Smooth muscle cell (in vitro differentiated cells): Measurements from ENCODE around the gene CPA2. TPM values are rescaled to one million over a fixed set of nuclear protein-coding genes. Genes with fewer than 3 reads are reported as not detected.

Source experiments
- DNase-seq: peaks from one replicate; lab custom pipeline; 2025; ENCODE audit not compliant: unreplicated experiment; lab: John Stamatoyannopoulos, UW
- H2AFZ ChIP-seq: fragments of 200-600 bp; sonication (generic); 2 replicates; pipeline ENCODE4 v1.6.0; 2016; ENCODE audit warnings: antibody characterized with exemption, low read depth, mild to moderate bottlenecking
- H3F3A ChIP-seq: fragments of 200-600 bp; sonication (generic); 2 replicates; pipeline ENCODE4 v1.6.0; 2017; ENCODE audit warnings: antibody characterized with exemption, low read depth
- H3K27ac ChIP-seq: fragments of 200-600 bp; sonication (generic); 2 replicates; pipeline ENCODE4 v1.5.1; 2016; ENCODE audit warnings: low read depth, mild to moderate bottlenecking
- H3K27me3 ChIP-seq: fragments of 200-600 bp; sonication (generic); 2 replicates; pipeline ENCODE4 v1.6.1; 2016; ENCODE audit warnings: low read depth, mild to moderate bottlenecking
- H3K36me3 ChIP-seq: fragments of 200-600 bp; sonication (generic); 2 replicates; pipeline ENCODE4 v1.5.1; 2016; ENCODE audit warnings: low read depth
- H3K4me1 ChIP-seq: fragments of 200-600 bp; sonication (generic); 2 replicates; pipeline ENCODE4 v1.5.1; 2016; ENCODE audit warnings: low read depth
- H3K4me2 ChIP-seq: fragments of 200-600 bp; sonication (generic); 2 replicates; pipeline ENCODE4 v1.6.0; 2016; ENCODE audit warnings: mild to moderate bottlenecking
- H3K4me3 ChIP-seq: fragments of 200-600 bp; sonication (generic); 2 replicates; pipeline ENCODE4 v1.5.1; 2016; ENCODE audit warnings: mild to moderate bottlenecking
- H3K79me2 ChIP-seq: fragments of 200-600 bp; sonication (generic); 2 replicates; pipeline ENCODE4 v1.6.0; 2016; ENCODE audit warnings: low read depth, mild to moderate bottlenecking
- H3K9ac ChIP-seq: fragments of 200-600 bp; sonication (generic); 2 replicates; pipeline ENCODE4 v1.6.0; 2016; ENCODE audit warnings: low read depth
- H3K9me3 ChIP-seq: fragments of 200-600 bp; sonication (generic); replicated peaks from 2 replicates; pipeline ENCODE4 v1.5.1; 2016; ENCODE audit warnings: low read depth
- H4K20me1 ChIP-seq: fragments of 200-600 bp; sonication (generic); 2 replicates; pipeline ENCODE4 v1.6.0; 2016; ENCODE audit warnings: low read depth
- CTCF ChIP-seq: fragments of 200-600 bp; sonication (generic); IDR thresholded peaks from 2 replicates; pipeline ENCODE4 v1.5.1; 2017; ENCODE audit warnings: borderline replicate concordance, mild to moderate bottlenecking, antibody characterized with exemption; ENCODE audit not compliant: insufficient read depth, poor library complexity, severe bottlenecking
- whole genome bisulfite sequencing: methylation state at CpG from one replicate; pipeline ENCODE4 v1.1.7; 2016; ENCODE audit warnings: low lambda C conversion rate; 5-methylcytosine and 5-hydroxymethylcytosine counted together
- polyA plus RNA-seq: library from polyadenylated mRNA; unstranded; fragments of >200 nt; fragmentation: Nextera tagmentation; extraction: Ambion mirVana; gene quantifications from 2 replicates; pipeline ENCODE4 v1.2.1, GENCODE V29; 2016
- total RNA-seq: library from RNA; depleted of rRNA; stranded (reverse); fragments of >200 nt; gene quantifications from 2 replicates; pipeline ENCODE4 v1.2.3, GENCODE V29; 2014

CPA2 gene
- total RNA-seq (not detected in 2 replicates), polyA plus RNA-seq (0.18 TPM in 1 of 2 replicates, not detected in the other)

- H3K79me2 ChIP-seq, result no peaks in the 10 kb centered on the region
- peaks cover 23% of the 10 kb centered on the region for H3K4me1 ChIP-seq
- no peak within 1 kb of the TSS for H3K27ac ChIP-seq
- WGBS, result 92% methylated on average over 3 of the region's 3 CpGs
- no peaks in the 10 kb centered on the region for H3F3A ChIP-seq
- H3K27me3 ChIP-seq, result no peaks in the 10 kb centered on the region
- H2AFZ ChIP-seq, result no peak within 1 kb of the TSS
- H3K4me3 ChIP-seq, result peak within 1 kb of the TSS; percentile 31
- no peaks in the 10 kb centered on the region for H3K36me3 ChIP-seq
- H4K20me1 ChIP-seq, result no peaks in the 10 kb centered on the region
- H3K9me3 ChIP-seq, result no peaks in the 10 kb centered on the region
- no peak within 1 kb of the TSS for H3K4me2 ChIP-seq
- no peak for DNase-seq
- no peak within 1 kb of the TSS for H3K9ac ChIP-seq
- no peak for TF ChIP-seq CTCF
Observed at GRCh38 chr7:130266258-130266960, at the start of gene CPA2. TSS of gene CPA2 (plus strand) at chr7:130266863. CDS start at chr7:130266882, 19 bp downstream.

- H3K9me3 ChIP-seq, result no peaks in the 10 kb centered on the region
Observed at GRCh38 chr7:130218806-130219620, 47.6 kb upstream of the CPA2 start.

GRCh38 chr7:130219871-130220270 lies 46.8 kb upstream of the CPA2 start:
- H3F3A ChIP-seq, result no peaks in the 10 kb centered on the region
- no peaks in the 10 kb centered on the region for H3K9me3 ChIP-seq
- no peaks in the 10 kb centered on the region for H4K20me1 ChIP-seq
- H3K4me1 ChIP-seq, result no peaks in the 10 kb centered on the region
- no peak for DNase-seq
- WGBS, result 71% methylated on average over 9 of the region's 9 CpGs
- no peak overlapping the region for H3K9ac ChIP-seq
- no peak for TF ChIP-seq CTCF
- H3K27me3 ChIP-seq, result no peaks in the 10 kb centered on the region
- no peaks in the 10 kb centered on the region for H3K79me2 ChIP-seq
- H3K4me2 ChIP-seq, result no peak overlapping the region
- H3K36me3 ChIP-seq, result no peaks in the 10 kb centered on the region
- no peak overlapping the region for H2AFZ ChIP-seq
- H3K4me3 ChIP-seq, result no peak overlapping the region
- no peak overlapping the region for H3K27ac ChIP-seq

More at GRCh38 chr7:130218806-130219620, 47.6 kb upstream of the CPA2 start:
- Histone ChIP-seq H3F3A (no peaks in the 10 kb centered on the region), H3K27ac (no peak overlapping the region), H3K4me3 (no peak overlapping the region), H3K9ac (no peak overlapping the region), H3K4me1 (no peaks in the 10 kb centered on the region), H3K79me2 (no peaks in the 10 kb centered on the region), H3K27me3 (no peaks in the 10 kb centered on the region), H3K4me2 (no peak overlapping the region), H4K20me1 (no peaks in the 10 kb centered on the region), H3K36me3 (no peaks in the 10 kb centered on the region), H2AFZ (peak overlapping the region; percentile 58)
- WGBS, result 85% methylated on average over 5 of the region's 5 CpGs
- TF ChIP-seq CTCF, result no peak
- DNase-seq, result no peak
